ENCODE results near the gene MAP3K5.

DNA sequence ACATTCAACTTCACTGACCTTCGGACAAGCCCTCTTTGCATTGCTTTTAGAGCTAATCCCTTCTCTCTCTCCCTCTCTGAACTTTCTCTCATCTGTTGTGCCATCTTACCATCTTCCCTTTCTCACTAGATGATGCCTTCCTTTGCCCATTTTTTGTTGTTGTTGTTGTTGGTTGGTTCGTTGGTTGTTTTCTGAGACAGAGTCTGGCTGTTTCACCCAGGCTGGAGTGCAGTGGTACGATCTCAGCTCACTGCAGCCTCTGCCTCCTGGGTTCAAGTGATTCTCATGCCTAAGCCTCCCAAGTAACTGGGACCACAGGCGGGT is 18.8 kb downstream of the MAP3K5 start:
- TF ChIP-seq, protein P1, sequence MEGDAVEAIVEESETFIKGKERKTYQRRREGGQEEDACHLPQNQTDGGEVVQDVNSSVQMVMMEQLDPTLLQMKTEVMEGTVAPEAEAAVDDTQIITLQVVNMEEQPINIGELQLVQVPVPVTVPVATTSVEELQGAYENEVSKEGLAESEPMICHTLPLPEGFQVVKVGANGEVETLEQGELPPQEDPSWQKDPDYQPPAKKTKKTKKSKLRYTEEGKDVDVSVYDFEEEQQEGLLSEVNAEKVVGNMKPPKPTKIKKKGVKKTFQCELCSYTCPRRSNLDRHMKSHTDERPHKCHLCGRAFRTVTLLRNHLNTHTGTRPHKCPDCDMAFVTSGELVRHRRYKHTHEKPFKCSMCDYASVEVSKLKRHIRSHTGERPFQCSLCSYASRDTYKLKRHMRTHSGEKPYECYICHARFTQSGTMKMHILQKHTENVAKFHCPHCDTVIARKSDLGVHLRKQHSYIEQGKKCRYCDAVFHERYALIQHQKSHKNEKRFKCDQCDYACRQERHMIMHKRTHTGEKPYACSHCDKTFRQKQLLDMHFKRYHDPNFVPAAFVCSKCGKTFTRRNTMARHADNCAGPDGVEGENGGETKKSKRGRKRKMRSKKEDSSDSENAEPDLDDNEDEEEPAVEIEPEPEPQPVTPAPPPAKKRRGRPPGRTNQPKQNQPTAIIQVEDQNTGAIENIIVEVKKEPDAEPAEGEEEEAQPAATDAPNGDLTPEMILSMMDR (IDR thresholded peaks at IDR 0.05), result no peak
- no peak for TF ChIP-seq EZH2phosphoT487 (IDR thresholded peaks at IDR 0.05)
